Smooth muscle cell (in vitro differentiated cells): Measurements from ENCODE around the gene DECR2. TPM values are rescaled to one million over a fixed set of nuclear protein-coding genes. Genes with fewer than 3 reads are reported as not detected.
A peak's percentile ranks its signal among the peaks of the same experiment; 100 is the strongest.

ENCODE experiments used
- DNase-seq: peaks from one replicate; lab custom pipeline; 2025; ENCODE audit not compliant: unreplicated experiment; lab: John Stamatoyannopoulos, UW
- H2AFZ ChIP-seq: fragments of 200-600 bp; sonication (generic); 2 replicates; pipeline ENCODE4 v1.6.0; 2016; ENCODE audit warnings: antibody characterized with exemption, low read depth, mild to moderate bottlenecking
- H3F3A ChIP-seq: fragments of 200-600 bp; sonication (generic); 2 replicates; pipeline ENCODE4 v1.6.0; 2017; ENCODE audit warnings: antibody characterized with exemption, low read depth
- H3K27ac ChIP-seq: fragments of 200-600 bp; sonication (generic); 2 replicates; pipeline ENCODE4 v1.5.1; 2016; ENCODE audit warnings: low read depth, mild to moderate bottlenecking
- H3K27me3 ChIP-seq: fragments of 200-600 bp; sonication (generic); 2 replicates; pipeline ENCODE4 v1.6.1; 2016; ENCODE audit warnings: low read depth, mild to moderate bottlenecking
- H3K36me3 ChIP-seq: fragments of 200-600 bp; sonication (generic); 2 replicates; pipeline ENCODE4 v1.5.1; 2016; ENCODE audit warnings: low read depth
- H3K4me1 ChIP-seq: fragments of 200-600 bp; sonication (generic); 2 replicates; pipeline ENCODE4 v1.5.1; 2016; ENCODE audit warnings: low read depth
- H3K4me2 ChIP-seq: fragments of 200-600 bp; sonication (generic); 2 replicates; pipeline ENCODE4 v1.6.0; 2016; ENCODE audit warnings: mild to moderate bottlenecking
- H3K4me3 ChIP-seq: fragments of 200-600 bp; sonication (generic); 2 replicates; pipeline ENCODE4 v1.5.1; 2016; ENCODE audit warnings: mild to moderate bottlenecking
- H3K79me2 ChIP-seq: fragments of 200-600 bp; sonication (generic); 2 replicates; pipeline ENCODE4 v1.6.0; 2016; ENCODE audit warnings: low read depth, mild to moderate bottlenecking
- H3K9ac ChIP-seq: fragments of 200-600 bp; sonication (generic); 2 replicates; pipeline ENCODE4 v1.6.0; 2016; ENCODE audit warnings: low read depth
- H3K9me3 ChIP-seq: fragments of 200-600 bp; sonication (generic); replicated peaks from 2 replicates; pipeline ENCODE4 v1.5.1; 2016; ENCODE audit warnings: low read depth
- H4K20me1 ChIP-seq: fragments of 200-600 bp; sonication (generic); 2 replicates; pipeline ENCODE4 v1.6.0; 2016; ENCODE audit warnings: low read depth
- WGBS: methylation state at CpG from one replicate; pipeline ENCODE4 v1.1.7; 2016; ENCODE audit warnings: low lambda C conversion rate; 5-methylcytosine and 5-hydroxymethylcytosine counted together
- polyA plus RNA-seq: library from polyadenylated mRNA; unstranded; fragments of >200 nt; fragmentation: Nextera tagmentation; extraction: Ambion mirVana; gene quantifications from 2 replicates; pipeline ENCODE4 v1.2.1, GENCODE V29; 2016
- total RNA-seq: library from RNA; depleted of rRNA; stranded (reverse); fragments of >200 nt; gene quantifications from 2 replicates; pipeline ENCODE4 v1.2.3, GENCODE V29; 2014
- TF ChIP-seq, protein P1 (sequence below): fragments of 200-600 bp; sonication (generic); IDR thresholded peaks from 2 replicates; pipeline ENCODE4 v1.5.1; 2017; ENCODE audit warnings: borderline replicate concordance, mild to moderate bottlenecking, antibody characterized with exemption; ENCODE audit not compliant: insufficient read depth, poor library complexity, severe bottlenecking

DECR2 gene
- total and polyA plus RNA-seq, 2 experiments from 2014 or later: 15.4 to 18.2 TPM

- TF ChIP-seq, protein P1, sequence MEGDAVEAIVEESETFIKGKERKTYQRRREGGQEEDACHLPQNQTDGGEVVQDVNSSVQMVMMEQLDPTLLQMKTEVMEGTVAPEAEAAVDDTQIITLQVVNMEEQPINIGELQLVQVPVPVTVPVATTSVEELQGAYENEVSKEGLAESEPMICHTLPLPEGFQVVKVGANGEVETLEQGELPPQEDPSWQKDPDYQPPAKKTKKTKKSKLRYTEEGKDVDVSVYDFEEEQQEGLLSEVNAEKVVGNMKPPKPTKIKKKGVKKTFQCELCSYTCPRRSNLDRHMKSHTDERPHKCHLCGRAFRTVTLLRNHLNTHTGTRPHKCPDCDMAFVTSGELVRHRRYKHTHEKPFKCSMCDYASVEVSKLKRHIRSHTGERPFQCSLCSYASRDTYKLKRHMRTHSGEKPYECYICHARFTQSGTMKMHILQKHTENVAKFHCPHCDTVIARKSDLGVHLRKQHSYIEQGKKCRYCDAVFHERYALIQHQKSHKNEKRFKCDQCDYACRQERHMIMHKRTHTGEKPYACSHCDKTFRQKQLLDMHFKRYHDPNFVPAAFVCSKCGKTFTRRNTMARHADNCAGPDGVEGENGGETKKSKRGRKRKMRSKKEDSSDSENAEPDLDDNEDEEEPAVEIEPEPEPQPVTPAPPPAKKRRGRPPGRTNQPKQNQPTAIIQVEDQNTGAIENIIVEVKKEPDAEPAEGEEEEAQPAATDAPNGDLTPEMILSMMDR: no peak
Measured at GRCh38 chr16:396605-397004, 5.1 kb upstream of the DECR2 start.

GRCh38 chr16:397135-397661, 4.5 kb upstream of the DECR2 start, which contains the start of gene NME4:
Gene NME4 (plus strand): TSS chr16:397199. CDS start chr16:397223, 24 bp downstream.
- H2AFZ ChIP-seq: peak within 1 kb of the TSS; percentile 44
- TF ChIP-seq, protein P1: no peak
- no peaks in the 10 kb centered on the region for H3K27me3 ChIP-seq
- no peak for DNase-seq
- H3K4me2 ChIP-seq: peak within 1 kb of the TSS; percentile 91
- WGBS: 2% methylated on average over 22 of the region's 75 CpGs
- peak within 1 kb of the TSS; percentile 31 for H3K27ac ChIP-seq
- H3F3A ChIP-seq: peaks cover 35% of the 10 kb centered on the region
- H3K4me3 ChIP-seq: peak within 1 kb of the TSS; percentile 80
- H3K9ac ChIP-seq: no peak within 1 kb of the TSS
- H3K9me3 ChIP-seq: no peaks in the 10 kb centered on the region
- peaks cover 4% of the 10 kb centered on the region for H3K4me1 ChIP-seq
- H3K79me2 ChIP-seq: peaks cover 6% of the 10 kb centered on the region
- H3K36me3 ChIP-seq: no peaks in the 10 kb centered on the region
- no peaks in the 10 kb centered on the region for H4K20me1 ChIP-seq

More at GRCh38 chr16:396605-397004, 5.1 kb upstream of the DECR2 start:
- Histone ChIP-seq H3F3A (peaks cover 35% of the 10 kb centered on the region), H3K27me3 (no peaks in the 10 kb centered on the region), H3K4me1 (peaks cover 4% of the 10 kb centered on the region), H3K4me2 (peak overlapping the region; percentile 80), H3K9ac (no peak overlapping the region), H3K27ac (peak overlapping the region; percentile 31), H3K79me2 (peaks cover 6% of the 10 kb centered on the region), H4K20me1 (no peaks in the 10 kb centered on the region), H3K4me3 (peak overlapping the region; percentile 80), H3K36me3 (no peaks in the 10 kb centered on the region), H3K9me3 (no peaks in the 10 kb centered on the region), H2AFZ (peak overlapping the region; percentile 44)
- WGBS: 3% methylated on average over 22 of the region's 22 CpGs
- peak; percentile 31 for DNase-seq

GRCh38 chr16:397736-398332, 3.9 kb upstream of the DECR2 start:
- H3K4me3 ChIP-seq: peak overlapping the region; percentile 80
- TF ChIP-seq, protein P1: peak; percentile 4

More at GRCh38 chr16:397736-398332, 3.9 kb upstream of the DECR2 start:
- Histone ChIP-seq H3K27ac (peak overlapping the region; percentile 20), H3K9me3 (no peaks in the 10 kb centered on the region), H2AFZ (no peak overlapping the region), H4K20me1 (no peaks in the 10 kb centered on the region), H3K27me3 (no peaks in the 10 kb centered on the region), H3K4me2 (peak overlapping the region; percentile 84), H3K36me3 (no peaks in the 10 kb centered on the region), H3F3A (peaks cover 35% of the 10 kb centered on the region), H3K4me1 (peaks cover 4% of the 10 kb centered on the region), H3K9ac (no peak overlapping the region), H3K79me2 (peaks cover 6% of the 10 kb centered on the region)
- peak; percentile 65 for DNase-seq
- 18% methylated on average over 19 of the region's 29 CpGs for WGBS
